Kidney (tissue), 14 donors: Measurements from ENCODE around the gene TPP1. TPM values are rescaled to one million over a fixed set of nuclear protein-coding genes. Genes with fewer than 3 reads are reported as not detected.

ENCODE experiments used
- DNase-seq, 5 donors: peaks; one replicate each; pipeline ENCODE4 v3.0.0-alpha.2; 2013 to 2020
- FAIRE-seq: peaks from 2 replicates; lab custom pipeline; 2012; peaks lifted over from hg19 to GRCh38; lab: Jason Lieb, UNC
- H3K27ac ChIP-seq, 2 donors: one replicate each; pipeline ENCODE4 v1.7.0; 2013; ENCODE audit warnings: low read depth in 2 of 2, low read length in 2 of 2, inconsistent platforms in 1 of 2
- H3K27me3 ChIP-seq: one replicate; pipeline ENCODE4 v1.7.1; 2013; ENCODE audit warnings: low read length, inconsistent platforms; ENCODE audit not compliant: control insufficient read depth, insufficient read depth
- H3K36me3 ChIP-seq, 3 donors: one replicate each; pipeline versions ENCODE4 v1.7.0 to v1.7.1; 2013; ENCODE audit warnings: low read length in 3 of 3, control low read depth in 1 of 3, inconsistent platforms in 1 of 3; ENCODE audit not compliant: insufficient read depth in 3 of 3, control insufficient read depth in 2 of 3
- H3K4me1 ChIP-seq, 3 donors: one replicate each; pipeline versions ENCODE4 v1.7.0 to v1.7.1; 2013; ENCODE audit warnings: low read length in 3 of 3, inconsistent platforms in 1 of 3, low read depth in 1 of 3; ENCODE audit not compliant: control insufficient read depth in 2 of 3, insufficient read depth in 2 of 3
- H3K4me3 ChIP-seq, 3 donors: one replicate each; pipeline versions ENCODE4 v1.7.0 to v1.8.1; 2013; ENCODE audit warnings: low read length in 3 of 3, control low read depth in 1 of 3, inconsistent platforms in 1 of 3
- H3K9ac ChIP-seq, 3 donors: one replicate each; pipeline versions ENCODE4 v1.7.0 to v1.7.1; 2013; ENCODE audit warnings: low read length in 3 of 3, control low read depth in 1 of 3, inconsistent platforms in 1 of 3
- H3K9me3 ChIP-seq, 3 donors: one replicate each; pipeline versions ENCODE4 v1.7.0 to v1.7.1; 2013; ENCODE audit warnings: low read length in 3 of 3, control low read depth in 1 of 3, inconsistent platforms in 1 of 3; ENCODE audit not compliant: control insufficient read depth in 2 of 3, insufficient read depth in 1 of 3
- intact Hi-C: fragments of 100-400 bp; cut with DNase I; formaldehyde crosslinking; loops from one replicate; pipeline ENCODE4 v1.11.1; 2022
- polyA plus RNA-seq: library from polyadenylated mRNA; stranded (reverse); fragments of 350-450 nt; fragmentation: Illumina TruSeq; extraction: RNeasy Lipid Tissue Mini Kit (QIAGEN cat#74804); gene quantifications from one replicate; pipeline ENCODE4 v1.2.3, GENCODE V29; 2014; ENCODE audit warnings: low read depth, low replicate concordance; ENCODE audit not compliant: insufficient read depth
- total RNA-seq: library from RNA; stranded (reverse); fragmentation: NEBNext Ultra II Directional; extraction: Animal tissue kit (Norgen Biotek cat#: 25700); gene quantifications from one replicate; pipeline ENCODE4 v1.2.1, GENCODE V29; 2021
- TF ChIP-seq, protein P1 (sequence below): IDR thresholded peaks from 3 replicates; pipeline ENCODE4 v1.5.1; 2012; ENCODE audit warnings: mild to moderate bottlenecking, moderate library complexity, borderline replicate concordance; ENCODE audit not compliant: insufficient read depth; ENCODE audit errors: extremely low read depth
- donor health status: control.
- donor health status: control.
- donor health status: control.
- donor health status: control.
- donor health status: control.
- donor health status: DM: yes; HTN: yes; CAD: no.
- donor health status: Normal renal cell carcinoma (clear cell type).

TPP1 gene
- total and polyA plus RNA-seq, 2 donors from 2014 or later: 84.2 to 115 TPM

DNA sequence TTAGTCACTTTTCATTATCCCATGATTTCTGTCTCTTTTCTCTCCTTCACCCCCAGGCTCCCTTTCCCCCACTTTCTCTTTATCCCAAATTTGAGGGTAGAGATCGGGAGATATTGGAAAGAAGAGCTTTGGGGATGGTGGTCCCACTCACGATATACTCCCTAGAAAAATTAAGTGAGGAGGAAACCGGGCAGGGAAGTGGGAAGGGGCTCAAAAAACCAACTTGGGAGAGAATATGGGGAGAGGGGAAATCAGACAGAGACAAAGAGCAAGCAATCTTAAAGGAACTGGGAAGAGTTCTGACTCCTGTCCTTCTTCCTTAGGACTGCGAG, 37.3 kb upstream of the TPP1 start:
- TF ChIP-seq, protein P1, sequence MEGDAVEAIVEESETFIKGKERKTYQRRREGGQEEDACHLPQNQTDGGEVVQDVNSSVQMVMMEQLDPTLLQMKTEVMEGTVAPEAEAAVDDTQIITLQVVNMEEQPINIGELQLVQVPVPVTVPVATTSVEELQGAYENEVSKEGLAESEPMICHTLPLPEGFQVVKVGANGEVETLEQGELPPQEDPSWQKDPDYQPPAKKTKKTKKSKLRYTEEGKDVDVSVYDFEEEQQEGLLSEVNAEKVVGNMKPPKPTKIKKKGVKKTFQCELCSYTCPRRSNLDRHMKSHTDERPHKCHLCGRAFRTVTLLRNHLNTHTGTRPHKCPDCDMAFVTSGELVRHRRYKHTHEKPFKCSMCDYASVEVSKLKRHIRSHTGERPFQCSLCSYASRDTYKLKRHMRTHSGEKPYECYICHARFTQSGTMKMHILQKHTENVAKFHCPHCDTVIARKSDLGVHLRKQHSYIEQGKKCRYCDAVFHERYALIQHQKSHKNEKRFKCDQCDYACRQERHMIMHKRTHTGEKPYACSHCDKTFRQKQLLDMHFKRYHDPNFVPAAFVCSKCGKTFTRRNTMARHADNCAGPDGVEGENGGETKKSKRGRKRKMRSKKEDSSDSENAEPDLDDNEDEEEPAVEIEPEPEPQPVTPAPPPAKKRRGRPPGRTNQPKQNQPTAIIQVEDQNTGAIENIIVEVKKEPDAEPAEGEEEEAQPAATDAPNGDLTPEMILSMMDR: no peak
- H3K36me3 ChIP-seq: no peaks in the 10 kb centered on the region
- H3K4me1 ChIP-seq: peaks cover 0 to 3% (median 0%) of the 10 kb centered on the region in 3 donors
- no peak for FAIRE-seq
- intact Hi-C loops: no loop called here
- H3K27me3 ChIP-seq: no peaks in the 10 kb centered on the region
- peak overlapping the region in 1 of 3 donors; percentile 80 for H3K9ac ChIP-seq
- H3K27ac ChIP-seq: no peak overlapping the region
- peak overlapping the region in 1 of 3 donors; percentile 85 for H3K4me3 ChIP-seq
- DNase-seq: no peak
- H3K9me3 ChIP-seq: no peaks in the 10 kb centered on the region

DNA sequence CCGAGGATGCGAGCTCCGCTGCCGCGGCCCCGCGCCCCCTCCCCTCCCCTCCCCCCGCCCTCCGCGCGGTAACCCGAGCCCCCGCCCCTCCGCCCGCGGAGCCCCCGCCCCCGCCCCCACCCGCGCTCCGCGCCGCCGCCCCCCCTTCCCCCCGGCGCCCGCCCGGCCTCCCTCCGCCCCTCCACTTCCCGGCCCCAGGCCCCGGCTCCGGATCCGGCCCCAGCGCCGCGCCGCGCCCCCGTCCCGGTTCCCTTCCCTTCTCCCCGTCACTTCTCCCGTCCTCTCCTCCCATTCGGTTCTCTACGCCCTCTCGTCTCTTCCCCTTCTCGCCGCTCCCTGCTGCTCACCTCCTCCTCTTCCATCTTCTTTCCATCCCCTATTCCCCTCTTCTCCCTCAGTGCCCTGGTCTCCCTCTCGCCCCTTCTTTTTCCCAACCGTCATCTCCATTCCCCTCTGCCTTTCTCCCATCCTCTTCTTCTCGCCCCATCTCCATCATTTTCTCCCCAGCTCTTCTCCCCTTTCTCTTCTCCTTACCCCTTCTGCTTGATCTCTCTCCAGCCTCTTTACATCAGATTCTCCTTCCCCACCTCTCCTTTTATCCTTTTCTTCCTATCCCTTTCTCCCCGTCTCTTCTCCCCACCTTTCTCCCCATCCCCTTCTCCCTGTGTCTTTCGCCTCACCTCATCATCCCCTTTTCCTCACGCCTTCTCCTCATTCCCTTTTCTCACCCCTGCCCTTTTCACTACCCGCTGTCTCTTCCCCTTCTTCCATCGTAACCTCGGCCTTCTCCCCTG, 36.8 kb upstream of the TPP1 start, which contains the start of gene DCHS1:
Gene DCHS1 (minus strand): TSS at position 20 of the 794 bp plus-strand sequence. CDS start 14,196 bp downstream, outside the sequence.
- H3K9ac ChIP-seq: peak within 1 kb of the TSS in 2 of 3 donors; percentile 50 to 95
- DNase-seq (peak; percentile 58 to 79 (median 67)), FAIRE-seq (no peak)
- H3K27ac ChIP-seq: peak within 1 kb of the TSS in 1 of 2 donors; percentile 43
- intact Hi-C loops: no loop called here
- H3K27me3 ChIP-seq: no peaks in the 10 kb centered on the region
- TF ChIP-seq, protein P1: no peak
- no peaks in the 10 kb centered on the region for H3K36me3 ChIP-seq
- H3K9me3 ChIP-seq: no peaks in the 10 kb centered on the region
- H3K4me1 ChIP-seq: peaks cover 0 to 3% (median 0%) of the 10 kb centered on the region in 3 donors
- H3K4me3 ChIP-seq: peak within 1 kb of the TSS; percentile 35 to 95 (median 55)

DNA sequence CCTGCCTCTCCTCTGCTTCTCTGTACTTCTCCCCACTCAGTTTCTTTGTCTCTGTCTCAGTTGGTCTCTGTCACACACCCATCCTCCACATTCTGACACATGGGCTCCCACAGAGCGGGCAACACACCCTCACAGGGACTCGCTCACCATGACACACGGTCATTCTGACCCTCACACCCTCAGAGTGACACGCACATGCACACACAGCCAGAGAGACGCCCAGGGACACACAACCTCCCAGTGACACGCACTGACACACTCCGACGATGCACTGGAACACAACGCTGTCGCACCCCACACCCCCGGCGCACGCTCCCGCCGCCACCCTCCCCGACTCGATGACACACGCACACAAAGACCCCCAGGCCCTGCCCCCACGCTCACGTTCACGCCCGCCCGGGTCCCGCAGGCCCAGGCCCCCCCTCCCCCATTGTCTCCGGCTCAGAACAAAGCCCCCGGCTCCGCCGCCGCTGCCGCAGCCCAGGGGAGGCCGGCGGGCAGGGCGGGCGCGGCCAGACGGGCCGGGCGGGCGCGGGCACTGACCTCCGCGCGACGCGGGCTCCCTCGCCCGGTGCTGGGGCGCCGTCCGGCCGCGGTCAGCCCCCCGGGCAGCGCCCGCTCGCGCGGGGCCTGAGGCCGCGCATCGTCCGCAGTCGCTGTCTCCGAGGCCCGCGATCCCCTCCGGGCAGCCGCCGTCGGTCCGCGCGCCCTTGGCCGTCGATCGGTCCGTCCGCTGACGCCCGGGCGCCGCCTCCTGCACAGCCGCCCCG, 36.0 kb upstream of the TPP1 start:
- H3K9me3 ChIP-seq: no peaks in the 10 kb centered on the region
- DNase-seq: peak; percentile 52 to 78 (median 67)
- H3K4me3 ChIP-seq: peak overlapping the region; percentile 26 to 95 (median 55)
- no peaks in the 10 kb centered on the region for H3K27me3 ChIP-seq
- peak overlapping the region in 1 of 2 donors; percentile 43 for H3K27ac ChIP-seq
- peak overlapping the region in 1 of 3 donors; percentile 95 for H3K9ac ChIP-seq
- H3K36me3 ChIP-seq: no peaks in the 10 kb centered on the region
- intact Hi-C loops: no loop called here
- TF ChIP-seq, protein P1: no peak
- H3K4me1 ChIP-seq: peaks cover 0 to 3% (median 0%) of the 10 kb centered on the region in 3 donors
- FAIRE-seq: no peak
